ENCODE data around the gene B4GALNT3.
"Not testable (repeated sequence)": the region's sequence is repeated elsewhere in the genome, so short reads cannot be mapped to it uniquely, and the experiment has no call there.

The B4GALNT3 gene

GRCh38 chr12:459430-460258 is at the start of gene B4GALNT3:
B4GALNT3 (plus strand) TSS chr12:459939; CDS start chr12:460377, 438 bp downstream.
- DNase-seq, result no peak

GRCh38 chr12:414859-415258 is 44.9 kb upstream of the B4GALNT3 start:
- DNase-seq, result no peak

GRCh38 chr12:418432-418831 is 41.3 kb upstream of the B4GALNT3 start:
- no peak for DNase-seq

- no peak for DNase-seq
Observed at GRCh38 chr12:422526-422925, 37.2 kb upstream of the B4GALNT3 start.

- DNase-seq, result not testable (repeated sequence)
Observed at GRCh38 chr12:435737-436136, 24.0 kb upstream of the B4GALNT3 start.

GRCh38 chr12:442235-442884 is 17.4 kb upstream of the B4GALNT3 start:
- DNase-seq, result peak; percentile 16 to 25

GRCh38 chr12:447141-447540 is 12.6 kb upstream of the B4GALNT3 start:
- DNase-seq, result no peak

- no peak for DNase-seq
Observed at GRCh38 chr12:449203-449602, 10.5 kb upstream of the B4GALNT3 start.

- no peak for DNase-seq
Observed at GRCh38 chr12:450438-450837, 9.3 kb upstream of the B4GALNT3 start.

GRCh38 chr12:452667-453210 is 7.0 kb upstream of the B4GALNT3 start:
- no peak for DNase-seq

- DNase-seq, result no peak
Observed at GRCh38 chr12:454833-455232, 4.9 kb upstream of the B4GALNT3 start.

- no peak for DNase-seq
Observed at GRCh38 chr12:455821-456220, 3.9 kb upstream of the B4GALNT3 start.

GRCh38 chr12:457676-458075 is 2.1 kb upstream of the B4GALNT3 start:
- DNase-seq, result no peak

GRCh38 chr12:459050-459429 is 699 bp upstream of the B4GALNT3 start:
- DNase-seq, result no peak

- no peak for DNase-seq
Observed at GRCh38 chr12:460261-461230, 807 bp downstream of the B4GALNT3 start.

- DNase-seq, result no peak
Observed at GRCh38 chr12:461425-461824, 1.7 kb downstream of the B4GALNT3 start.

GRCh38 chr12:462936-463705 is 3.4 kb downstream of the B4GALNT3 start:
- no peak for DNase-seq

- no peak for DNase-seq
Observed at GRCh38 chr12:464484-465267, 4.9 kb downstream of the B4GALNT3 start.

GRCh38 chr12:466039-466438 is 6.3 kb downstream of the B4GALNT3 start:
- no peak for DNase-seq

- no peak for DNase-seq
Observed at GRCh38 chr12:466762-467161, 7.0 kb downstream of the B4GALNT3 start.

- DNase-seq, result no peak
Observed at GRCh38 chr12:467591-467990, 7.9 kb downstream of the B4GALNT3 start.

Data from SHP77 (cell line).